ENCODE data around the gene LPP.
"Not testable (repeated sequence)": the region's sequence is repeated elsewhere in the genome, so short reads cannot be mapped to it uniquely, and the experiment has no call there.

LPP gene

GRCh38 chr3:188435266-188435665, 281.3 kb downstream of the LPP start:
- no peak overlapping the region for H3K9ac ChIP-seq (ENCODE audit: low read depth, low read length)
- no peaks in the 10 kb centered on the region for H3K36me3 ChIP-seq (ENCODE audit: control insufficient read depth, insufficient read depth, low read length)
- no peaks in the 10 kb centered on the region for H3K9me3 ChIP-seq (ENCODE audit: control insufficient read depth, insufficient read depth, low read length)
- H3K4me1 ChIP-seq (ENCODE audit: control insufficient read depth, insufficient read depth, low read length) = peaks cover under 1% of the 10 kb centered on the region
- no peaks in the 10 kb centered on the region for H3K27me3 ChIP-seq (ENCODE audit: control insufficient read depth, insufficient read depth, low read length)
- no peak overlapping the region for H3K4me3 ChIP-seq (ENCODE audit: low read depth, low read length)

GRCh38 chr3:188437926-188438325, 284.0 kb downstream of the LPP start:
- peaks cover 4% of the 10 kb centered on the region for H3K4me1 ChIP-seq (ENCODE audit: control insufficient read depth, insufficient read depth, low read length)
- no peak overlapping the region for H3K9ac ChIP-seq (ENCODE audit: low read depth, low read length)
- no peaks in the 10 kb centered on the region for H3K27me3 ChIP-seq (ENCODE audit: control insufficient read depth, insufficient read depth, low read length)
- no peaks in the 10 kb centered on the region for H3K9me3 ChIP-seq (ENCODE audit: control insufficient read depth, insufficient read depth, low read length)
- H3K4me3 ChIP-seq (ENCODE audit: low read depth, low read length) = no peak overlapping the region
- no peaks in the 10 kb centered on the region for H3K36me3 ChIP-seq (ENCODE audit: control insufficient read depth, insufficient read depth, low read length)

- Histone ChIP-seq H3K9ac (ENCODE audit: low read depth, low read length) (no peak overlapping the region), H3K4me1 (ENCODE audit: control insufficient read depth, insufficient read depth, low read length) (peaks cover 4% of the 10 kb centered on the region), H3K9me3 (ENCODE audit: control insufficient read depth, insufficient read depth, low read length) (no peaks in the 10 kb centered on the region), H3K36me3 (ENCODE audit: control insufficient read depth, insufficient read depth, low read length) (no peaks in the 10 kb centered on the region), H3K4me3 (ENCODE audit: low read depth, low read length) (no peak overlapping the region), H3K27me3 (ENCODE audit: control insufficient read depth, insufficient read depth, low read length) (no peaks in the 10 kb centered on the region)
These were observed 285.1 kb downstream of the LPP start for GRCh38 chr3:188439080-188439479.

- H3K9me3 ChIP-seq (ENCODE audit: control insufficient read depth, insufficient read depth, low read length) = no peaks in the 10 kb centered on the region
- no peaks in the 10 kb centered on the region for H3K36me3 ChIP-seq (ENCODE audit: control insufficient read depth, insufficient read depth, low read length)
- no peak overlapping the region for H3K9ac ChIP-seq (ENCODE audit: low read depth, low read length)
- peaks cover 4% of the 10 kb centered on the region for H3K4me1 ChIP-seq (ENCODE audit: control insufficient read depth, insufficient read depth, low read length)
- no peaks in the 10 kb centered on the region for H3K27me3 ChIP-seq (ENCODE audit: control insufficient read depth, insufficient read depth, low read length)
- H3K4me3 ChIP-seq (ENCODE audit: low read depth, low read length) = no peak overlapping the region
These were observed 286.5 kb downstream of the LPP start for GRCh38 chr3:188440340-188440972.

GRCh38 chr3:188442430-188442829, 288.5 kb downstream of the LPP start:
- no peak overlapping the region for H3K4me3 ChIP-seq (ENCODE audit: low read depth, low read length)
- H3K9ac ChIP-seq (ENCODE audit: low read depth, low read length) = no peak overlapping the region
- peaks cover 4% of the 10 kb centered on the region for H3K4me1 ChIP-seq (ENCODE audit: control insufficient read depth, insufficient read depth, low read length)
- no peaks in the 10 kb centered on the region for H3K36me3 ChIP-seq (ENCODE audit: control insufficient read depth, insufficient read depth, low read length)
- H3K9me3 ChIP-seq (ENCODE audit: control insufficient read depth, insufficient read depth, low read length) = no peaks in the 10 kb centered on the region
- H3K27me3 ChIP-seq (ENCODE audit: control insufficient read depth, insufficient read depth, low read length) = no peaks in the 10 kb centered on the region

GRCh38 chr3:188445175-188445574, 291.2 kb downstream of the LPP start:
- not testable (repeated sequence) for H3K9ac ChIP-seq (ENCODE audit: low read depth, low read length); H3K4me1 ChIP-seq (ENCODE audit: control insufficient read depth, insufficient read depth, low read length); H3K4me3 ChIP-seq (ENCODE audit: low read depth, low read length); H3K27me3 ChIP-seq (ENCODE audit: control insufficient read depth, insufficient read depth, low read length); H3K36me3 ChIP-seq (ENCODE audit: control insufficient read depth, insufficient read depth, low read length); H3K9me3 ChIP-seq (ENCODE audit: control insufficient read depth, insufficient read depth, low read length)

GRCh38 chr3:188446014-188446413, 292.1 kb downstream of the LPP start:
- Histone ChIP-seq H3K4me3 (ENCODE audit: low read depth, low read length) (no peak overlapping the region), H3K9me3 (ENCODE audit: control insufficient read depth, insufficient read depth, low read length) (no peaks in the 10 kb centered on the region), H3K36me3 (ENCODE audit: control insufficient read depth, insufficient read depth, low read length) (no peaks in the 10 kb centered on the region), H3K27me3 (ENCODE audit: control insufficient read depth, insufficient read depth, low read length) (no peaks in the 10 kb centered on the region), H3K4me1 (ENCODE audit: control insufficient read depth, insufficient read depth, low read length) (no peaks in the 10 kb centered on the region), H3K9ac (ENCODE audit: low read depth, low read length) (no peak overlapping the region)

- H3K4me3 ChIP-seq (ENCODE audit: low read depth, low read length) = no peak overlapping the region
- H3K4me1 ChIP-seq (ENCODE audit: control insufficient read depth, insufficient read depth, low read length) = no peaks in the 10 kb centered on the region
- no peaks in the 10 kb centered on the region for H3K9me3 ChIP-seq (ENCODE audit: control insufficient read depth, insufficient read depth, low read length)
- H3K9ac ChIP-seq (ENCODE audit: low read depth, low read length) = no peak overlapping the region
- H3K27me3 ChIP-seq (ENCODE audit: control insufficient read depth, insufficient read depth, low read length) = no peaks in the 10 kb centered on the region
- H3K36me3 ChIP-seq (ENCODE audit: control insufficient read depth, insufficient read depth, low read length) = no peaks in the 10 kb centered on the region
These were observed 292.8 kb downstream of the LPP start for GRCh38 chr3:188446766-188447165.

- Histone ChIP-seq H3K27me3 (ENCODE audit: control insufficient read depth, insufficient read depth, low read length) (no peaks in the 10 kb centered on the region), H3K9me3 (ENCODE audit: control insufficient read depth, insufficient read depth, low read length) (no peaks in the 10 kb centered on the region), H3K4me3 (ENCODE audit: low read depth, low read length) (no peak overlapping the region), H3K9ac (ENCODE audit: low read depth, low read length) (no peak overlapping the region), H3K4me1 (ENCODE audit: control insufficient read depth, insufficient read depth, low read length) (no peaks in the 10 kb centered on the region), H3K36me3 (ENCODE audit: control insufficient read depth, insufficient read depth, low read length) (no peaks in the 10 kb centered on the region)
These were observed 294.9 kb downstream of the LPP start for GRCh38 chr3:188448813-188449212.

GRCh38 chr3:188449421-188449820, 295.5 kb downstream of the LPP start:
- Histone ChIP-seq H3K4me1 (ENCODE audit: control insufficient read depth, insufficient read depth, low read length) (no peaks in the 10 kb centered on the region), H3K9me3 (ENCODE audit: control insufficient read depth, insufficient read depth, low read length) (no peaks in the 10 kb centered on the region), H3K36me3 (ENCODE audit: control insufficient read depth, insufficient read depth, low read length) (no peaks in the 10 kb centered on the region), H3K4me3 (ENCODE audit: low read depth, low read length) (no peak overlapping the region), H3K27me3 (ENCODE audit: control insufficient read depth, insufficient read depth, low read length) (no peaks in the 10 kb centered on the region), H3K9ac (ENCODE audit: low read depth, low read length) (no peak overlapping the region)

- Histone ChIP-seq H3K4me1 (ENCODE audit: control insufficient read depth, insufficient read depth, low read length) (no peaks in the 10 kb centered on the region), H3K27me3 (ENCODE audit: control insufficient read depth, insufficient read depth, low read length) (no peaks in the 10 kb centered on the region), H3K36me3 (ENCODE audit: control insufficient read depth, insufficient read depth, low read length) (no peaks in the 10 kb centered on the region), H3K9me3 (ENCODE audit: control insufficient read depth, insufficient read depth, low read length) (no peaks in the 10 kb centered on the region), H3K9ac (ENCODE audit: low read depth, low read length) (no peak overlapping the region), H3K4me3 (ENCODE audit: low read depth, low read length) (no peak overlapping the region)
These were observed 298.3 kb downstream of the LPP start for GRCh38 chr3:188452158-188452772.
